ENCODE data around the gene C16orf87. TPM values are rescaled to one million over a fixed set of nuclear protein-coding genes. Genes with fewer than 3 reads are reported as not detected.
"Not testable (repeated sequence)": the region's sequence is repeated elsewhere in the genome, so short reads cannot be mapped to it uniquely, and the experiment has no call there.

The C16orf87 gene
- total RNA-seq = 9.4 TPM

GRCh38 chr16:46830902-46831647, at the start of gene C16orf87:
TSS of gene C16orf87 (minus strand) at chr16:46831180. CDS start at chr16:46831149, 31 bp downstream.
- peak; percentile 92 for DNase-seq (ENCODE audit: low spot score)

- DNase-seq (ENCODE audit: low spot score) = no peak
Observed at GRCh38 chr16:46875243-46875642, 44.3 kb upstream of the C16orf87 start.

- no peak for DNase-seq (ENCODE audit: low spot score)
Observed at GRCh38 chr16:46873201-46873600, 42.2 kb upstream of the C16orf87 start.

GRCh38 chr16:46871597-46871996, 40.6 kb upstream of the C16orf87 start:
- DNase-seq (ENCODE audit: low spot score) = no peak

- not testable (repeated sequence) for DNase-seq (ENCODE audit: low spot score)
Observed at GRCh38 chr16:46868891-46869290, 37.9 kb upstream of the C16orf87 start.

GRCh38 chr16:46867486-46867885, 36.5 kb upstream of the C16orf87 start:
- not testable (repeated sequence) for DNase-seq (ENCODE audit: low spot score)

GRCh38 chr16:46866286-46866685, 35.3 kb upstream of the C16orf87 start:
- no peak for DNase-seq (ENCODE audit: low spot score)

- no peak for DNase-seq (ENCODE audit: low spot score)
Observed at GRCh38 chr16:46862555-46863447, 31.8 kb upstream of the C16orf87 start.

- no peak for DNase-seq (ENCODE audit: low spot score)
Observed at GRCh38 chr16:46859719-46860152, 28.8 kb upstream of the C16orf87 start.

- no peak for DNase-seq (ENCODE audit: low spot score)
Observed at GRCh38 chr16:46858151-46858550, 27.2 kb upstream of the C16orf87 start.

GRCh38 chr16:46857368-46857945, 26.5 kb upstream of the C16orf87 start:
- no peak for DNase-seq (ENCODE audit: low spot score)

GRCh38 chr16:46855389-46855788, 24.4 kb upstream of the C16orf87 start:
- DNase-seq (ENCODE audit: low spot score) = no peak

- DNase-seq (ENCODE audit: low spot score) = no peak
Observed at GRCh38 chr16:46854846-46855245, 23.9 kb upstream of the C16orf87 start.

- peak; percentile 85 for DNase-seq (ENCODE audit: low spot score)
Observed at GRCh38 chr16:46853713-46854443, 22.9 kb upstream of the C16orf87 start.

- DNase-seq (ENCODE audit: low spot score) = no peak
Observed at GRCh38 chr16:46852130-46852529, 21.1 kb upstream of the C16orf87 start.

- DNase-seq (ENCODE audit: low spot score) = no peak
Observed at GRCh38 chr16:46850619-46851555, 19.9 kb upstream of the C16orf87 start.

- DNase-seq (ENCODE audit: low spot score) = no peak
Observed at GRCh38 chr16:46848768-46849764, 18.1 kb upstream of the C16orf87 start.

GRCh38 chr16:46845952-46846351, 15.0 kb upstream of the C16orf87 start:
- no peak for DNase-seq (ENCODE audit: low spot score)

GRCh38 chr16:46844771-46845170, 13.8 kb upstream of the C16orf87 start:
- DNase-seq (ENCODE audit: low spot score) = no peak

Measured in ureter (tissue), 1 donor.